ENCODE measurements around the gene CLNS1A. TPM values are rescaled to one million over a fixed set of nuclear protein-coding genes. Genes with fewer than 3 reads are reported as not detected.
A peak's percentile ranks its signal among the peaks of the same experiment; 100 is the strongest.
"Not testable (repeated sequence)": the region's sequence is repeated elsewhere in the genome, so short reads cannot be mapped to it uniquely, and the experiment has no call there.

Gene CLNS1A
- total RNA-seq, 1 experiment from 2014 or later = 71.7 TPM

- no peak for DNase-seq (ENCODE audit: low read depth in 1 of 2, low spot score in 2 of 2)
- Histone ChIP-seq H3K27me3 (replicated peaks) (no peaks in the 10 kb centered on the region), H3K27ac (no peak overlapping the region), H3K36me3 (no peaks in the 10 kb centered on the region), H3K9me3 (replicated peaks) (no peaks in the 10 kb centered on the region), H3K4me1 (replicated peaks) (no peaks in the 10 kb centered on the region), H3K4me3 (no peak overlapping the region)
Measured at GRCh38 chr11:77650123-77650522, 12.5 kb upstream of the CLNS1A start.

- H3K27ac ChIP-seq = no peak overlapping the region
- H3K36me3 ChIP-seq = no peaks in the 10 kb centered on the region
- DNase-seq (ENCODE audit: low read depth in 1 of 2, low spot score in 2 of 2) = no peak
- no peaks in the 10 kb centered on the region for H3K9me3 ChIP-seq (replicated peaks)
- no peak overlapping the region for H3K4me3 ChIP-seq
- H3K27me3 ChIP-seq (replicated peaks) = no peaks in the 10 kb centered on the region
- H3K4me1 ChIP-seq (replicated peaks) = no peaks in the 10 kb centered on the region
Measured at GRCh38 chr11:77647654-77648305, 10.2 kb upstream of the CLNS1A start.

- no peaks in the 10 kb centered on the region for H3K4me1 ChIP-seq (replicated peaks)
- no peak overlapping the region for H3K27ac ChIP-seq
- H3K9me3 ChIP-seq (replicated peaks) = no peaks in the 10 kb centered on the region
- DNase-seq (ENCODE audit: low read depth in 1 of 2, low spot score in 2 of 2) = no peak
- H3K36me3 ChIP-seq = no peaks in the 10 kb centered on the region
- H3K27me3 ChIP-seq (replicated peaks) = no peaks in the 10 kb centered on the region
- no peak overlapping the region for H3K4me3 ChIP-seq
Measured at GRCh38 chr11:77644887-77645286, 7.3 kb upstream of the CLNS1A start.

- DNase-seq (ENCODE audit: low read depth in 1 of 2, low spot score in 2 of 2) = no peak
- no peak overlapping the region for H3K4me3 ChIP-seq
- no peak overlapping the region for H3K27ac ChIP-seq
- no peaks in the 10 kb centered on the region for H3K27me3 ChIP-seq (replicated peaks)
- no peaks in the 10 kb centered on the region for H3K9me3 ChIP-seq (replicated peaks)
- no peaks in the 10 kb centered on the region for H3K36me3 ChIP-seq
- H3K4me1 ChIP-seq (replicated peaks) = peaks cover 3% of the 10 kb centered on the region
Measured at GRCh38 chr11:77642228-77642627, 4.6 kb upstream of the CLNS1A start.

- Histone ChIP-seq H3K27me3 (replicated peaks) (no peaks in the 10 kb centered on the region), H3K4me1 (replicated peaks) (peaks cover 6% of the 10 kb centered on the region), H3K9me3 (replicated peaks) (no peaks in the 10 kb centered on the region), H3K36me3 (no peaks in the 10 kb centered on the region), H3K27ac (no peak overlapping the region), H3K4me3 (peak overlapping the region; percentile 72)
- DNase-seq (ENCODE audit: low read depth in 1 of 2, low spot score in 2 of 2) = no peak
Measured at GRCh38 chr11:77636731-77637344, 756 bp downstream of the CLNS1A start.

GRCh38 chr11:77633926-77634325 lies 3.7 kb downstream of the CLNS1A start:
- DNase-seq (ENCODE audit: low read depth in 1 of 2, low spot score in 2 of 2); H3K4me1 ChIP-seq (replicated peaks); H3K27me3 ChIP-seq (replicated peaks); H3K9me3 ChIP-seq (replicated peaks); H3K27ac ChIP-seq; H3K36me3 ChIP-seq; H3K4me3 ChIP-seq: not testable (repeated sequence)

GRCh38 chr11:77630157-77630710 lies 7.4 kb downstream of the CLNS1A start:
- H3K4me3 ChIP-seq = no peak overlapping the region
- H3K27ac ChIP-seq = no peak overlapping the region

GRCh38 chr11:77619576-77620198 lies 17.9 kb downstream of the CLNS1A start:
- H3K27me3 ChIP-seq (replicated peaks) = no peaks in the 10 kb centered on the region
- no peak overlapping the region for H3K27ac ChIP-seq
- peaks cover 3% of the 10 kb centered on the region; the same call in 1 of the 2 replicates for H3K36me3 ChIP-seq
- H3K4me1 ChIP-seq (replicated peaks) = no peaks in the 10 kb centered on the region
- peak in 1 of 2 experiments; percentile 20 for DNase-seq (ENCODE audit: low read depth in 1 of 2, low spot score in 2 of 2)
- no peak overlapping the region for H3K4me3 ChIP-seq
- H3K9me3 ChIP-seq (replicated peaks) = no peaks in the 10 kb centered on the region

More at GRCh38 chr11:77630157-77630710, 7.4 kb downstream of the CLNS1A start:
- H3K9me3 ChIP-seq (replicated peaks) = no peaks in the 10 kb centered on the region
- H3K36me3 ChIP-seq = no peaks in the 10 kb centered on the region
- no peaks in the 10 kb centered on the region for H3K27me3 ChIP-seq (replicated peaks)
- no peaks in the 10 kb centered on the region for H3K4me1 ChIP-seq (replicated peaks)
- DNase-seq (ENCODE audit: low read depth in 1 of 2, low spot score in 2 of 2) = no peak

- peaks cover 3% of the 10 kb centered on the region; the same call in 1 of the 2 replicates for H3K36me3 ChIP-seq
- H3K4me1 ChIP-seq (replicated peaks) = no peaks in the 10 kb centered on the region
- H3K4me3 ChIP-seq = no peak overlapping the region
- no peaks in the 10 kb centered on the region for H3K27me3 ChIP-seq (replicated peaks)
- H3K9me3 ChIP-seq (replicated peaks) = no peaks in the 10 kb centered on the region
- no peak overlapping the region for H3K27ac ChIP-seq
- DNase-seq (ENCODE audit: low read depth in 1 of 2, low spot score in 2 of 2) = no peak
Measured at GRCh38 chr11:77617892-77618291, 19.7 kb downstream of the CLNS1A start.

- no peaks in the 10 kb centered on the region for H3K9me3 ChIP-seq (replicated peaks)
- no peak for DNase-seq (ENCODE audit: low read depth in 1 of 2, low spot score in 2 of 2)
- no peaks in the 10 kb centered on the region for H3K4me1 ChIP-seq (replicated peaks)
- no peaks in the 10 kb centered on the region for H3K27me3 ChIP-seq (replicated peaks)
- no peak overlapping the region for H3K27ac ChIP-seq
- H3K4me3 ChIP-seq = no peak overlapping the region
- 0 out of 2 replicates have a peak, but pooled peaks cover 3% of the 10 kb centered on the region for H3K36me3 ChIP-seq
Measured at GRCh38 chr11:77611921-77612320, 25.7 kb downstream of the CLNS1A start.

GRCh38 chr11:77609234-77609633 lies 28.4 kb downstream of the CLNS1A start:
- no peak overlapping the region for H3K4me3 ChIP-seq
- H3K9me3 ChIP-seq (replicated peaks) = no peaks in the 10 kb centered on the region
- no peaks in the 10 kb centered on the region for H3K4me1 ChIP-seq (replicated peaks)
- no peak for DNase-seq (ENCODE audit: low read depth in 1 of 2, low spot score in 2 of 2)
- H3K36me3 ChIP-seq = no peaks in the 10 kb centered on the region
- H3K27me3 ChIP-seq (replicated peaks) = no peaks in the 10 kb centered on the region
- H3K27ac ChIP-seq = no peak overlapping the region

GRCh38 chr11:77604281-77604680 lies 33.3 kb downstream of the CLNS1A start:
- DNase-seq (ENCODE audit: low read depth in 1 of 2, low spot score in 2 of 2) = no peak
- no peaks in the 10 kb centered on the region for H3K27me3 ChIP-seq (replicated peaks)
- H3K4me1 ChIP-seq (replicated peaks) = peaks cover 13% of the 10 kb centered on the region
- no peaks in the 10 kb centered on the region for H3K36me3 ChIP-seq
- H3K27ac ChIP-seq = no peak overlapping the region
- H3K9me3 ChIP-seq (replicated peaks) = no peaks in the 10 kb centered on the region
- H3K4me3 ChIP-seq = no peak overlapping the region

- peak overlapping the region; percentile 56 for H3K27ac ChIP-seq
- no peaks in the 10 kb centered on the region for H3K27me3 ChIP-seq (replicated peaks)
- H3K9me3 ChIP-seq (replicated peaks) = no peaks in the 10 kb centered on the region
- no peak overlapping the region for H3K4me3 ChIP-seq
- H3K4me1 ChIP-seq (replicated peaks) = peaks cover 13% of the 10 kb centered on the region
- peak in 1 of 2 experiments; percentile 42 for DNase-seq (ENCODE audit: low read depth in 1 of 2, low spot score in 2 of 2)
- H3K36me3 ChIP-seq = no peaks in the 10 kb centered on the region
Measured at GRCh38 chr11:77602381-77603088, 35.1 kb downstream of the CLNS1A start.

All from SJSA1 (cell line).